ENCODE data around the gene S100A11. TPM values are rescaled to one million over a fixed set of nuclear protein-coding genes. Genes with fewer than 3 reads are reported as not detected.

Gene S100A11
- total and polyA plus RNA-seq, 9 donors: 60.2 to 449 (median 154) TPM

- peaks cover 17% of the 10 kb centered on the region for H3K4me1 ChIP-seq (ENCODE audit: insufficient read depth)
- no peaks in the 10 kb centered on the region for H3K9me3 ChIP-seq
- DNase-seq: no peak
- H3K27ac ChIP-seq: no peak overlapping the region
- 29 to 62% (median 55%) methylated on average over 2 of the region's 2 CpGs for WGBS, 3 donors
- H3K27me3 ChIP-seq: no peaks in the 10 kb centered on the region
- no peak overlapping the region for H3K4me3 ChIP-seq
- no peak for TF ChIP-seq POLR2A (IDR thresholded peaks at IDR 0.05)
- TF ChIP-seq CTCF (IDR thresholded peaks at IDR 0.05): no peak
- intact Hi-C loops (cut with DNase I): no loop called here
- no peaks in the 10 kb centered on the region for H3K36me3 ChIP-seq
Measured at GRCh38 chr1:151988405-151988923, 48.3 kb downstream of the S100A11 start.

- Histone ChIP-seq H3K4me1 (ENCODE audit: insufficient read depth) (peaks cover 12% of the 10 kb centered on the region), H3K27me3 (no peaks in the 10 kb centered on the region), H3K9me3 (no peaks in the 10 kb centered on the region), H3K27ac (no peak overlapping the region), H3K4me3 (no peak overlapping the region), H3K36me3 (no peaks in the 10 kb centered on the region)
- intact Hi-C loops (cut with DNase I): no loop called here
- TF ChIP-seq CTCF (IDR thresholded peaks at IDR 0.05): no peak
- TF ChIP-seq POLR2A (IDR thresholded peaks at IDR 0.05): no peak
- TF ChIP-seq EP300 (IDR thresholded peaks at IDR 0.05): no peak
- WGBS, 3 donors: 92 to 94% (median 92%) methylated on average over 8 of the region's 8 CpGs
- DNase-seq: no peak
Measured at GRCh38 chr1:151986501-151987190, 50.2 kb downstream of the S100A11 start.

- intact Hi-C loops (cut with DNase I): no loop called here
- no peak for DNase-seq
- Histone ChIP-seq H3K27me3 (no peaks in the 10 kb centered on the region), H3K9me3 (no peaks in the 10 kb centered on the region), H3K27ac (no peak overlapping the region), H3K36me3 (no peaks in the 10 kb centered on the region), H3K4me3 (no peak overlapping the region), H3K4me1 (ENCODE audit: insufficient read depth) (peaks cover 12% of the 10 kb centered on the region)
- 94 to 98% (median 97%) methylated on average over 1 of the region's 1 CpG for WGBS, 3 donors
- TF ChIP-seq EP300 (IDR thresholded peaks at IDR 0.05) (no peak), CTCF (IDR thresholded peaks at IDR 0.05) (no peak), POLR2A (IDR thresholded peaks at IDR 0.05) (no peak)
Measured at GRCh38 chr1:151985768-151986167, 51.0 kb downstream of the S100A11 start.

- intact Hi-C loops (cut with DNase I): no loop called here
- Histone ChIP-seq H3K27ac (no peak overlapping the region), H3K9me3 (no peaks in the 10 kb centered on the region), H3K4me3 (no peak overlapping the region), H3K4me1 (ENCODE audit: insufficient read depth) (peaks cover 16% of the 10 kb centered on the region), H3K27me3 (no peaks in the 10 kb centered on the region), H3K36me3 (no peaks in the 10 kb centered on the region)
- TF ChIP-seq POLR2A (IDR thresholded peaks at IDR 0.05) (no peak), EP300 (IDR thresholded peaks at IDR 0.05) (no peak), CTCF (IDR thresholded peaks at IDR 0.05) (no peak)
- DNase-seq: no peak
- WGBS, 3 donors: 91 to 100% (median 92%) methylated on average over 2 of the region's 2 CpGs
Measured at GRCh38 chr1:151985270-151985669, 51.5 kb downstream of the S100A11 start.

Measured in ovary (tissue), 9 donors.